ENCODE data around the gene STARD7. TPM values are rescaled to one million over a fixed set of nuclear protein-coding genes. Genes with fewer than 3 reads are reported as not detected.

The STARD7 gene
- total and polyA plus RNA-seq, 9 of the 15 experiments (the other 6 are each of a cell fraction or from before 2014, with no cell fraction given), result 90.9 to 196 (median 145) TPM

- TF ChIP-seq ZNF41 (CRISPR knock-in tag; conservative IDR thresholded peaks at IDR 0.05) (no peak), HBP1 (CRISPR knock-in tag; IDR thresholded peaks at IDR 0.05) (no peak), PRDM10 (IDR thresholded peaks at IDR 0.05; ENCODE audit: partially characterized antibody) (peak; percentile 29), SMARCA5 (IDR thresholded peaks at IDR 0.05) (no peak), ARNT (IDR thresholded peaks at IDR 0.05) (no peak), SMAD4 (CRISPR knock-in tag; conservative IDR thresholded peaks at IDR 0.05) (no peak), FOXP4 (CRISPR knock-in tag; IDR thresholded peaks at IDR 0.05; ENCODE audit: borderline replicate concordance) (no peak), MCM3 (IDR thresholded peaks at IDR 0.05) (no peak), GABPB1 (CRISPR knock-in tag; IDR thresholded peaks at IDR 0.05) (no peak), ZNF217 (CRISPR knock-in tag; IDR thresholded peaks at IDR 0.05) (no peak), KAT8 (IDR thresholded peaks at IDR 0.05; ENCODE audit: low read depth) (no peak), SUPT5H (IDR thresholded peaks at IDR 0.05) (no peak), CEBPB (tag; IDR thresholded peaks at IDR 0.05) (peak; percentile 77), HSF4 (CRISPR knock-in tag; IDR thresholded peaks at IDR 0.05; ENCODE audit: borderline replicate concordance) (no peak), MYNN (IDR thresholded peaks at IDR 0.05) (no peak), MYNN (CRISPR knock-in tag; IDR thresholded peaks at IDR 0.05) (no peak), CREB5 (CRISPR knock-in tag; IDR thresholded peaks at IDR 0.05) (no peak), HMBOX1 (IDR thresholded peaks at IDR 0.05) (no peak), SOX6 (IDR thresholded peaks at IDR 0.05) (no peak), CCAR2 (IDR thresholded peaks at IDR 0.05; ENCODE audit: low read depth, low read length) (no peak), ZSCAN29 (IDR thresholded peaks at IDR 0.05) (no peak), NCOA6 (IDR thresholded peaks at IDR 0.05) (no peak), LARP7 (IDR thresholded peaks at IDR 0.05) (no peak)
Observed at GRCh38 chr2:96188821-96189526, 19.7 kb downstream of the STARD7 start (continued).

Data from K562 (cell line).